CD4-positive, alpha-beta memory T cell (primary cell): Measurements from ENCODE around the gene NT5C2. TPM values are rescaled to one million over a fixed set of nuclear protein-coding genes. Genes with fewer than 3 reads are reported as not detected.
"Not testable (repeated sequence)": the region's sequence is repeated elsewhere in the genome, so short reads cannot be mapped to it uniquely, and the experiment has no call there.

Experiments
- CTCF ChIA-PET: fragments of 350-600 bp; sonication (Branson Sonifier 250); formaldehyde crosslinking; loops from one replicate; lab custom pipeline; 2021; ENCODE audit warnings: inconsistent platforms; ENCODE audit not compliant: partially characterized antibody; lab: Charles Lee
- POLR2A ChIA-PET: fragments of 350-600 bp; sonication (Branson Sonifier 250); formaldehyde crosslinking; loops from one replicate; lab custom pipeline; 2021; ENCODE audit not compliant: partially characterized antibody; lab: Charles Lee
- DNase-seq, 5 donors: peaks; one replicate each; pipeline versions ENCODE4 v3.0.0 to v3.0.0-alpha.2; 2020 to 2022; ENCODE audit warnings: mixed read lengths in 1 of 5
- H3K27ac ChIP-seq: one replicate; pipeline ENCODE4 v1.7.0; 2013; ENCODE audit warnings: low read depth, low read length
- H3K27me3 ChIP-seq: 2 replicates; pipeline ENCODE4 v1.7.0; 2013; ENCODE audit warnings: mild to moderate bottlenecking, low read length, moderate library complexity; ENCODE audit not compliant: insufficient read depth
- H3K36me3 ChIP-seq: 2 replicates; pipeline ENCODE4 v1.7.0; 2013; ENCODE audit warnings: mild to moderate bottlenecking, low read length, moderate library complexity; ENCODE audit not compliant: insufficient read depth
- H3K4me1 ChIP-seq: 2 replicates; pipeline ENCODE4 v1.7.0; 2013; ENCODE audit warnings: mild to moderate bottlenecking, low read length, moderate library complexity; ENCODE audit not compliant: insufficient read depth
- H3K4me3 ChIP-seq, 2 donors: one replicate each; pipeline ENCODE4 v1.7.0; 2013; ENCODE audit warnings: low read length in 2 of 2, mild to moderate bottlenecking in 1 of 2
- H3K9me3 ChIP-seq, 2 donors: one replicate each; pipeline ENCODE4 v1.7.0; 2013; ENCODE audit warnings: low read length in 2 of 2, control low read depth in 1 of 2; ENCODE audit not compliant: control insufficient read depth in 1 of 2
- H3K27ac Mint-ChIP-seq, 7 donors: one replicate each; pipeline ENCODE4 v1.8.0; 2020 to 2021; ENCODE audit warnings: mixed read lengths in 7 of 7, mild to moderate bottlenecking in 6 of 7, inconsistent platforms in 3 of 7, moderate library complexity in 3 of 7
- H3K27me3 Mint-ChIP-seq, 2 donors: one replicate each; pipeline ENCODE4 v1.8.0; 2020 to 2021; ENCODE audit warnings: mixed read lengths in 2 of 2
- H3K36me3 Mint-ChIP-seq, 2 donors: one replicate each; pipeline ENCODE4 v1.8.0; 2020 to 2021; ENCODE audit warnings: mixed read lengths in 2 of 2, inconsistent platforms in 1 of 2, mild to moderate bottlenecking in 1 of 2
- H3K4me1 Mint-ChIP-seq, 4 donors: one replicate each; pipeline ENCODE4 v1.8.0; 2020 to 2021; ENCODE audit warnings: mixed read lengths in 4 of 4, mild to moderate bottlenecking in 1 of 4
- H3K4me3 Mint-ChIP-seq, 8 donors: one replicate each; pipeline ENCODE4 v1.8.0; 2020 to 2021; ENCODE audit warnings: mixed read lengths in 8 of 8, mild to moderate bottlenecking in 7 of 8, moderate library complexity in 6 of 8, inconsistent platforms in 3 of 8
- H3K9me3 Mint-ChIP-seq, 8 donors: one replicate each; pipeline ENCODE4 v1.8.0; 2020 to 2021; ENCODE audit warnings: mixed read lengths in 8 of 8, mild to moderate bottlenecking in 5 of 8, inconsistent platforms in 3 of 8, moderate library complexity in 1 of 8
- intact Hi-C: fragments of 100-400 bp; cut with micrococcal nuclease; formaldehyde crosslinking; loops from one replicate; pipeline ENCODE4 v1.15.1; 2023
- polyA plus RNA-seq, 2 donors: library from polyadenylated mRNA; unstranded; fragments of 300-500 nt; fragmentation: Illumina TruSeq; gene quantifications; one replicate each; pipeline ENCODE4 v1.2.3, GENCODE V29; 2021
- total RNA-seq, 2 experiments: library from RNA; stranded (reverse); gene quantifications; one replicate each; pipeline ENCODE4 v1.2.3, GENCODE V29; 2021

The NT5C2 gene
- total and polyA plus RNA-seq, 4 experiments from 2014 or later: 54.3 to 80.4 (median 79.3) TPM

DNA sequence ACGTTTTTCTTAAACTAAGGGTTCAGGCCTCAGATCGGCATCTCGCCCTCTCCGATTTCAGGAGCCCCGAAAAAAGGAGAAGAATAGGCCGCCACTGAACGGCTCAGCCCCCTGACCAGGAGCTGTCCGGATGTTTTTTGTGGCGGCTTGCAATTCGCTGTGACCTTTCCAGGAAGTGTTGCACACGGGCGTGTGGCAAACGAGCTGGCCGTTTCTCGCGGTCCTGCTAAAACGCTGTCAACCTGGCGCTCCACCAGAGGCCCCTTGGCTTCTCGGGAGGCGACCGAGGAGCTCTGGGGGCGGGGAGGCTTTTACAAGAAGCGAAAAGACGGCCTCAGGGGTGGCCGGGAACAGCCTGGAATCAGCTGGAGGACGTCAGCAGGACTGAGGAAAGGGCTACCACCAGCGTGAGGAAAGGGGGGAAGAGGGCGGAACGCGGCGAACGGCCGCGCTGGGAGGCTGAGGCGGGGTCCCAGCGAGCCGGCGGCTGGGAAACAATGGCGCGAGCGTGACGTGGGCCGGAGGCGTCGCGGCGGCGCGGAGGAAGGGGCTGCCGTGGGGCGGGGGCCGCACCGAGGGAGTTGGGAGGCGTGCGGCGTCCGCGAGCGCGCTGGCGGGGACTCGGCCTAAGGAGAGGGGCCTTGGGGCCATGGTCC is 493 bp downstream of the NT5C2 start:
- peak overlapping the region; percentile 80 to 81 for H3K4me3 ChIP-seq

DNA sequence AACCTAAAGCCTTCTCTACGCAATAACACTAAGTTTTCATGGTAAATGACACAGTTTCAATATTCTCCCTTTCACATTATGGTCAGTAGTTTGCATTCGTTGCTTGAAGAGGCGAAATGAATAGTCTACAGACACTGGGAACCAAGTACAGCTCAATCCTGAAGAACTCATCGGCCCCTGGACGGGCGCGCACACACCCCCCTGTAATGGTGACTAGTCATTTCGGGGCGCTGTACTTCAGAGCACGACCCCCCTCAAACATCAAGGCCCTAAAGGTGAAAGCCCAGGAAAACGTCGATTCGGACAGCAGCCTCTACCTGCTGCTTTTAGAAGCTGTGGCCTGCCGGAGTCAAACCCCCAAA is 1.0 kb downstream of the NT5C2 start:
- DNase-seq: peak in 1 of 5 donors; percentile 5
- peak overlapping the region; percentile 76 for H3K27ac ChIP-seq
- POLR2A ChIA-PET: interaction anchor here (1.0 to 2.3 kb wide), 6 partner anchors 9 to 550 kb away, joined by 3 to 14 read pairs (median 4); partner anchors contain the start of genes ATP5MK, CNNM2, PDCD11 and TAF5
- no peaks in the 10 kb centered on the region for H3K27me3 ChIP-seq
- Mint-ChIP-seq H3K36me3 (peaks cover 8 to 10% of the 10 kb centered on the region in 2 donors), H3K4me1 (peaks cover 29 to 58% (median 42%) of the 10 kb centered on the region in 4 donors), H3K27me3 (no peaks in the 10 kb centered on the region), H3K9me3 (peaks cover 0 to under 1% (median 0%) of the 10 kb centered on the region in 8 donors), H3K4me3 (peak overlapping the region; percentile 94 to 99 (median 98)), H3K27ac (peak overlapping the region; percentile 94 to 98 (median 97))
- intact Hi-C loops: loop anchor here (1.0 kb wide), 1 partner anchor 52 kb away; no protein-coding TSS in a partner anchor
- CTCF ChIA-PET: interaction anchor here (1.2 to 2.2 kb wide), 4 partner anchors 15 to 275 kb away, joined by 3 to 8 read pairs (median 4); partner anchors contain the start of gene RPEL1
- H3K9me3 ChIP-seq: no peaks in the 10 kb centered on the region
- H3K36me3 ChIP-seq: no peaks in the 10 kb centered on the region
- H3K4me1 ChIP-seq: peaks cover 46% of the 10 kb centered on the region
- H3K4me3 ChIP-seq: peak overlapping the region; percentile 80 to 81

More for the DNA sequence above, 493 bp downstream of the NT5C2 start:
- DNase-seq: peak; percentile 48 to 68 (median 56)
- H3K4me1 Mint-ChIP-seq: peaks cover 29 to 56% (median 41%) of the 10 kb centered on the region in 4 donors
- peak overlapping the region; percentile 94 to 98 (median 97) for H3K27ac Mint-ChIP-seq
- H3K9me3 Mint-ChIP-seq: no peaks in the 10 kb centered on the region
- Histone ChIP-seq H3K27ac (peak overlapping the region; percentile 76), H3K9me3 (no peaks in the 10 kb centered on the region), H3K27me3 (no peaks in the 10 kb centered on the region), H3K4me1 (peaks cover 45% of the 10 kb centered on the region), H3K36me3 (no peaks in the 10 kb centered on the region)
- no peaks in the 10 kb centered on the region for H3K27me3 Mint-ChIP-seq
- H3K36me3 Mint-ChIP-seq: peaks cover 8 to 10% of the 10 kb centered on the region in 2 donors
- peak overlapping the region; percentile 94 to 99 (median 98) for H3K4me3 Mint-ChIP-seq
- intact Hi-C loops: loop anchor here (1.0 kb wide), 3 partner anchors 52 to 338 kb away; partner anchors contain the start of genes BORCS7 and CNNM2
- CTCF ChIA-PET: interaction anchor here (1.2 to 2.2 kb wide), 4 partner anchors 16 to 275 kb away, joined by 3 to 8 read pairs (median 4); partner anchors contain the start of gene RPEL1
- POLR2A ChIA-PET: interaction anchor here (1.0 to 2.3 kb wide), 6 partner anchors 10 to 550 kb away, joined by 3 to 14 read pairs (median 4); partner anchors contain the start of genes ATP5MK, CNNM2, PDCD11 and TAF5

DNA sequence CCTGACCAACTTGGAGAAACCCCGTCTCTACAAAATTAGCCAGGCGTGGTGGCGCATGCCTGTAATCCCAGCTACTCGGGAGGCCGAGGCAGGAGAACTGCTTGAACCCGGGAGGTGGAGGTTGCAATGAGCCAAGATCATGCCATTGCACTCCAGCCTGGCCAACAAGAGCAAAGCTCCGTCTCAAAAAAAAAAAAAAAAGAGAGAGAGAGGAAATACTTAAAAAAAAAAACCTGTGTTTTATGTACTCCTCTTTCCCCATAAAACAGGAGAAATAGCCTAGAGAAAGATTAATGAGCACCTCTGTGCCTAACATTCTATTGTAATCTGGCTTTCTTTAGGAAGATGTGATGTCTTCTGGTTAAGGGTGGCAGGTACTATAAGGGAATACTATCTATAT is 1.9 kb downstream of the NT5C2 start:
- H3K27ac ChIP-seq, H3K27me3 ChIP-seq, H3K4me3 ChIP-seq, H3K9me3 Mint-ChIP-seq, DNase-seq, H3K36me3 ChIP-seq, H3K9me3 ChIP-seq, intact Hi-C loops, H3K27me3 Mint-ChIP-seq: not testable (repeated sequence)
- peak overlapping the region; percentile 94 to 99 (median 98) for H3K4me3 Mint-ChIP-seq
- CTCF ChIA-PET: interaction anchor here (2.0 to 2.2 kb wide), 2 partner anchors 53 to 55 kb away, joined by 5 to 8 read pairs; partner anchors contain the start of gene RPEL1
- peak overlapping the region in 4 of 7 donors; percentile 94 to 97 (median 96) for H3K27ac Mint-ChIP-seq
- H3K4me1 Mint-ChIP-seq: peaks cover 29 to 64% (median 45%) of the 10 kb centered on the region in 4 donors
- POLR2A ChIA-PET: interaction anchor here (0.9 kb wide), 1 partner anchor 13 kb away, joined by 3 read pairs; no protein-coding TSS in a partner anchor
- peaks cover 51% of the 10 kb centered on the region for H3K4me1 ChIP-seq
- H3K36me3 Mint-ChIP-seq: peaks cover 10% of the 10 kb centered on the region in 2 donors

DNA sequence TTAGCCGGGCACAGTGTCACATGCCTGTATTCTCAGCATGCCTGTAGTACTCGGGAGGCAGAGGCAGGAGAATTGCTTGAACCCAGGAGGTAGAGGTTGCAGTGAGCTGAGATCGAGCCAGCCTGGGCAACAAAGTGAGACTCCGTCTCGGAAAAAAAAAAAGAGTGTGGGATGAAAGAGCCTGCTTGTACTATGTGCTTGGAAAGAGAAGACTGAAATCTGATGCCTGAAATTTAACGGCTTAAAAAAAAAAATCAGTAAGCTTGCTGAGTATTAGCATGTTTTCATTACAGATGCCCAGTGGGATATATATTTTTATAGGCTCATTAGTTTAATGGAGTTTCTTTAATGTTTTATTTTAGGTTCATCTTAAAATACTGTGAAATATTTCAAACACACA is 4.2 kb downstream of the NT5C2 start:
- no peak for DNase-seq
- intact Hi-C loops: no loop called here
- Mint-ChIP-seq H3K9me3 (peaks cover 0 to 3% (median 0%) of the 10 kb centered on the region in 8 donors), H3K27me3 (no peaks in the 10 kb centered on the region), H3K4me3 (peak overlapping the region in 2 of 8 donors; percentile 35 to 59), H3K36me3 (peaks cover 10 to 13% of the 10 kb centered on the region in 2 donors), H3K27ac (no peak overlapping the region), H3K4me1 (peaks cover 39 to 80% (median 61%) of the 10 kb centered on the region in 4 donors)
- Histone ChIP-seq H3K27ac (no peak overlapping the region), H3K9me3 (no peaks in the 10 kb centered on the region), H3K4me1 (peaks cover 66% of the 10 kb centered on the region), H3K36me3 (no peaks in the 10 kb centered on the region), H3K27me3 (no peaks in the 10 kb centered on the region), H3K4me3 (no peak overlapping the region)
- POLR2A ChIA-PET: no interaction called here
- CTCF ChIA-PET: interaction anchor here (1.1 kb wide), 1 partner anchor 15 kb away, joined by 3 read pairs; no protein-coding TSS in a partner anchor

DNA sequence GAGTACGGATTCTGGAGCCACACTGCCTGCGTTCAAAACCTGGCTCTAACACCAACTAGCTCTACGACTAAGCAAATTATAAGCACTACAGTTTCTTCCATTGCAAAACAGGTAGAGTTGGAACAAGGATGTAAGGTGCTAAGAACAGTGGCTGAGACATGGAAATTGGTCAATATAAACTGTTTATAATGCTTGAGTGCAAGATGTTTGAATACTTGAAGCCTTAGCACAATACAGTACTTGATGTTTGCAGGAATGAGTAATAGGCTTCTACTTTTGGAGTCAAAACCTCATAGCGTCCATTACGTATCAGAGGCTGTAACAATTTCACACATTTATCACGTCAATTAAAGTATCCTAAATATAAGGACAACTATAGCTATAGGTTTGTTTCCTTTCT is 6.9 kb downstream of the NT5C2 start:
- H3K9me3 ChIP-seq: no peaks in the 10 kb centered on the region
- H3K36me3 ChIP-seq: no peaks in the 10 kb centered on the region
- peaks cover 32 to 75% (median 58%) of the 10 kb centered on the region in 4 donors for H3K4me1 Mint-ChIP-seq
- CTCF ChIA-PET: no interaction called here
- no peak overlapping the region for H3K27ac Mint-ChIP-seq
- DNase-seq: no peak
- no peaks in the 10 kb centered on the region for H3K27me3 Mint-ChIP-seq
- no peak overlapping the region for H3K27ac ChIP-seq
- peaks cover 0 to 3% (median 0%) of the 10 kb centered on the region in 8 donors for H3K9me3 Mint-ChIP-seq
- H3K4me1 ChIP-seq: peaks cover 48% of the 10 kb centered on the region
- H3K4me3 Mint-ChIP-seq: peak overlapping the region in 1 of 8 donors; percentile 12
- H3K4me3 ChIP-seq: no peak overlapping the region
- intact Hi-C loops: no loop called here
- H3K27me3 ChIP-seq: no peaks in the 10 kb centered on the region
- POLR2A ChIA-PET: interaction anchor here (0.8 kb wide), 1 partner anchor 234 kb away, joined by 6 read pairs; no protein-coding TSS in a partner anchor
- H3K36me3 Mint-ChIP-seq: peaks cover 10 to 12% of the 10 kb centered on the region in 2 donors

DNA sequence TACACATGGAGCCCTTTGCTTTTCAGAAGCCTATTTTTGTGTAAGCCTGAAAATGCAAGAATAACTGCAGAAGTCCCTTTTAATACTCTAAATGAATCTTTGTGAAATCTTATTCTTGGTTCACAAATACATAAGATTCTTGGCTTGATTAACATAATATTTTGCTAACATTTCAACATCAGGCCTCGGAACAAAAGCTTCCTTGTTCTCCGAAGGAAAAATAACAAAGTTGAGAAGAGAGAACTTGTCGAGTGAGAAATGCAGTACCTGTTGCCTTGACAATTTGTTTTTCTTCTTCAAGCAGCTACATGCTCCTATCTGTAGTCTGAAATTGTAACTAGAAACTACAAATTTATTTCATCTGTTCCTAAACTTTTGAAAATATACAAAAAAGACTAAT is 8.5 kb downstream of the NT5C2 start:
- H3K36me3 Mint-ChIP-seq: peaks cover 7 to 25% of the 10 kb centered on the region in 2 donors
- peaks cover 27 to 68% (median 50%) of the 10 kb centered on the region in 4 donors for H3K4me1 Mint-ChIP-seq
- Histone ChIP-seq H3K36me3 (peaks cover 10% of the 10 kb centered on the region), H3K27ac (no peak overlapping the region), H3K27me3 (no peaks in the 10 kb centered on the region), H3K4me3 (no peak overlapping the region), H3K4me1 (peaks cover 35% of the 10 kb centered on the region), H3K9me3 (no peaks in the 10 kb centered on the region)
- ChIA-PET CTCF (no interaction called here), POLR2A (no interaction called here)
- peak overlapping the region in 1 of 8 donors; percentile 6 for H3K4me3 Mint-ChIP-seq
- no peak for DNase-seq
- H3K27me3 Mint-ChIP-seq: no peaks in the 10 kb centered on the region
- H3K27ac Mint-ChIP-seq: no peak overlapping the region
- H3K9me3 Mint-ChIP-seq: peaks cover 0 to 3% (median 0%) of the 10 kb centered on the region in 8 donors
- intact Hi-C loops: no loop called here

DNA sequence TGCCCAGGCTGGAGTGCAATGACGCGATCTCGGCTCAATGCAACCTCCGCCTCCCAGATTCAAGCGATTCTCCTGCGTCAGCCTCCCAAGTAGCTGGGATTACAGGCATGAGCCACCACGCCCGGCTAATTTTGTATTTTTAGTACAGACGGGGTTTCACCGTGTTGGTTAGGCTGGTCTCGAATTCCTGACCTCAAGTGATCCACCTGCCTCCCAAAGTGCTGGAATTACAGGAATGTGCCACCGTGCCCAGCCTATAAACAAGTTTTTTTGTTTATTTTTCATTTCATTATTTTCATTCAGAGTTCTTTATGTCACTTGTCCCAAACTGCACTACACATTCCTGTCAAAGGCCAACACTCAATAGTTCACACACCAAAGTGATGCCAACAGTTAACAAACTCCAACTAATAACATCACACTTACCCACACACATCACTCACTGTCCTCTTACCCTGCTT is 9.1 kb downstream of the NT5C2 start:
- H3K27ac ChIP-seq, CTCF ChIA-PET: not testable (repeated sequence)

More for the DNA sequence above, 9.1 kb downstream of the NT5C2 start:
- intact Hi-C loops, H3K27ac Mint-ChIP-seq, H3K4me3 ChIP-seq, H3K27me3 ChIP-seq, H3K9me3 ChIP-seq, DNase-seq, H3K27me3 Mint-ChIP-seq, H3K9me3 Mint-ChIP-seq: not testable (repeated sequence)
- POLR2A ChIA-PET: interaction anchor here (1.8 kb wide), 1 partner anchor 8 kb away, joined by 6 read pairs; no protein-coding TSS in a partner anchor
- Mint-ChIP-seq H3K4me1 (peaks cover 29 to 67% (median 49%) of the 10 kb centered on the region in 4 donors), H3K36me3 (peaks cover 7 to 28% of the 10 kb centered on the region in 2 donors), H3K4me3 (peak overlapping the region in 1 of 8 donors; percentile 6)
- Histone ChIP-seq H3K4me1 (peaks cover 32% of the 10 kb centered on the region), H3K36me3 (peaks cover 10% of the 10 kb centered on the region)
